ENCODE data around the gene SMARCAL1. TPM values are rescaled to one million over a fixed set of nuclear protein-coding genes. Genes with fewer than 3 reads are reported as not detected.

SMARCAL1 gene
- total and polyA plus RNA-seq, 9 donors, result 9.0 to 22.7 (median 20.3) TPM

DNA sequence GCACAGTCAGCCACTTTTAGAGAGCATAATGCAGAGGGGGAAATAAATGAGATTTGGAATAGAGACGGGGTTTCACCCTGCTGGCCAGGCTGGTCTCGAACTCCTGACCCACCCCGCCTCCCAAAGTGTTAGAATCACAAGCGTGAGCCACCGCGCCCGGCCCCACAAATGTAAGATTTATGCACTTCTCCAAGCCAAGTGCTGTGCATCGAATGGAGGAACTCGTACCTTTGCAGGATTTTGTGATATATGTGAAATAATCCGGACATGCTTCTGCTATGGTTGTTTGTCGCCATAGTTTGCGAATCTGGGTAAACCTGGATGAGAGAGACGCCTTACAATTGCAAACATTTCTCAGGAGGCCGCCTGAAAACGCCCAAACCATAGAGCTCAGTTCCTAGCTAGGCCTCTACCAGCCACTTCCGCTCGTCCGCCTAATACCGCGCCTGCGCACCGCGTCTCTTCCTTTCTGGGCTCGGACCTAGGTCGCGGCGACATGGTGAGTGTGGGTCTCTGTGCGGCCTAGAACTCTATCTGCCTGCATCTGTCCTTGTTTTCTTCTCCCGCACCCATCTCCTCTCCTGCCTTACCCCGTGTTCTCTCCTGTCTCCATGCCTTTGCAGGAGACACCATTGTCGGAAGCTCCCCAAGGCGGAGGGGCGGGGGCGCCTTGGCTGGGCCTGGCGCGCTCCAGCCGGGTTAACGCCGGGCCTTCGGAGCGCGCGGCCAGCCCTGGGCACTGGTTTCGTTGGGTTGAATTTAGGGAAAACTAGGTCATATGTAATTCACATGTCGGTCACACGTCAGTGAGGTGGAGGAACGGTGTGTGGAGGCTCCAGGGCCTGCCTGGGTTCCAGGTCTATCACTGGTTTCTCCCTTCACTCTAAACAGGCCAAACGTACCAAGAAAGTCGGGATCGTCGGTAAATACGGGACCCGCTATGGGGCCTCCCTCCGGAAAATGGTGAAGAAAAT is 86.4 kb downstream of the SMARCAL1 start, which contains the start of gene RPL37A:
Gene RPL37A (plus strand): TSS at position 466 of the 974 bp plus-strand sequence. CDS start 31 bp downstream, at position 497.
- H3K27me3 ChIP-seq (ENCODE audit: control insufficient read depth, insufficient read depth, low read length), result no peaks in the 10 kb centered on the region
- H3K4me3 ChIP-seq (ENCODE audit: low read length), result peak within 1 kb of the TSS; percentile 96
- no peaks in the 10 kb centered on the region for H3K9me3 ChIP-seq (replicated peaks; ENCODE audit: control insufficient read depth, low read depth, low read length)
- peaks cover 18% of the 10 kb centered on the region for H3K4me1 ChIP-seq (ENCODE audit: control insufficient read depth, insufficient read depth, low read length)
- peak within 1 kb of the TSS; percentile 84 for H3K27ac ChIP-seq (ENCODE audit: low read length)
- H3K36me3 ChIP-seq (ENCODE audit: control insufficient read depth, insufficient read depth, low read length), result peaks cover 36% of the 10 kb centered on the region
- peak; percentile 99 for DNase-seq
- 0% methylated on average over 23 of the region's 54 CpGs for WGBS (ENCODE audit: insufficient coverage)

DNA sequence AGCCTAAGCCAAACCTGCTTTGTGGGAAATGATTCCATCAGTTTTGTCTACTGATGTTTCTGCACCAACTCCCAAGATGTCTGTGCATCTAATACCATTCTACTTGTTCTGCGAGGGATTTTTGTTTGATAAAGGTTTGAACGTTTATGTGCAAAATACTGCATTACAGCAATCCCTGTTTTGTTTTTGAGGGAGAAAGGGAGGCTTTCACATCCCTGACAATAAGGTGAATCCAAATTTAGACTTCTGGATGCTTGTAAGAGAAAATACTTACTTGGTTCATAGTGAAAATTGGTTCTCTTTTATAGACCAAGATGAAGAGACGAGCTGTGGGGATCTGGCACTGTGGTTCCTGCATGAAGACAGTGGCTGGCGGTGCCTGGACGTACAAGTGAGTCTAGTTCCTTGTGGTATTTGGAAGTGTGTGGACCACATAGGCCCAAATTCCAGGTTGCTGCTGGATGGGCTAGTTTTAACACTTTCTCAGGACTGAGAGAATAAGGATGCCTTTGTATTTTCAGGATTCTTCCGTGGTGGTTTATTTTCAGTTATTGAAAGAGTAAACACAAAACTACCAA is 87.4 kb downstream of the SMARCAL1 start:
- H3K36me3 ChIP-seq (ENCODE audit: control insufficient read depth, insufficient read depth, low read length), result peaks cover 45% of the 10 kb centered on the region
- peak overlapping the region; percentile 84 for H3K27ac ChIP-seq (ENCODE audit: low read length)
- H3K4me3 ChIP-seq (ENCODE audit: low read length), result peak overlapping the region; percentile 96
- no peaks in the 10 kb centered on the region for H3K9me3 ChIP-seq (replicated peaks; ENCODE audit: control insufficient read depth, low read depth, low read length)
- H3K27me3 ChIP-seq (ENCODE audit: control insufficient read depth, insufficient read depth, low read length), result no peaks in the 10 kb centered on the region
- 41% methylated on average over 3 of the region's 6 CpGs for WGBS (ENCODE audit: insufficient coverage)
- H3K4me1 ChIP-seq (ENCODE audit: control insufficient read depth, insufficient read depth, low read length), result peaks cover 18% of the 10 kb centered on the region
- DNase-seq, result no peak

DNA sequence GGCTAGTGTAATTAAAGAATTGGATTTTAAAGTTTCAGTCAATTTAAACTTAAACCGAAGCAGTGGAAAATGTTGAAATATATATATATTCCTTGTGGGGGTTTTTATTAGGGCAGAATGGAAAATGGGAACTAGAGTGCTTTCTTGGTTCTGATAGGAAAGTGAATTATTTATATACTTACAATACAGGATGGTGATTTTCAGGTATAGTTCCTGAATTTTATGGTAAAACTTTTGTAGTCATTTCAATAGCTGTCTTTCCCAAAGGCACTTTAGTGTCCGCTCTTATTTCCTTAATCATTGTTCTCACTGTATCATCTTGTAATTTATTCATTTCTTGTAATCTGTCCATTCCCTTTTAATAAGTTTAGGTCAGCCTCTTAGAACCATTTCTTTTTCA is 88.3 kb downstream of the SMARCAL1 start:
- H3K27me3 ChIP-seq (ENCODE audit: control insufficient read depth, insufficient read depth, low read length), result no peaks in the 10 kb centered on the region
- WGBS (ENCODE audit: insufficient coverage), result no CpG with 5 or more reads among the region's 2 CpGs
- H3K27ac ChIP-seq (ENCODE audit: low read length), result no peak overlapping the region
- no peaks in the 10 kb centered on the region for H3K9me3 ChIP-seq (replicated peaks; ENCODE audit: control insufficient read depth, low read depth, low read length)
- peaks cover 18% of the 10 kb centered on the region for H3K4me1 ChIP-seq (ENCODE audit: control insufficient read depth, insufficient read depth, low read length)
- H3K4me3 ChIP-seq (ENCODE audit: low read length), result no peak overlapping the region
- H3K36me3 ChIP-seq (ENCODE audit: control insufficient read depth, insufficient read depth, low read length), result peaks cover 50% of the 10 kb centered on the region
- DNase-seq, result no peak

DNA sequence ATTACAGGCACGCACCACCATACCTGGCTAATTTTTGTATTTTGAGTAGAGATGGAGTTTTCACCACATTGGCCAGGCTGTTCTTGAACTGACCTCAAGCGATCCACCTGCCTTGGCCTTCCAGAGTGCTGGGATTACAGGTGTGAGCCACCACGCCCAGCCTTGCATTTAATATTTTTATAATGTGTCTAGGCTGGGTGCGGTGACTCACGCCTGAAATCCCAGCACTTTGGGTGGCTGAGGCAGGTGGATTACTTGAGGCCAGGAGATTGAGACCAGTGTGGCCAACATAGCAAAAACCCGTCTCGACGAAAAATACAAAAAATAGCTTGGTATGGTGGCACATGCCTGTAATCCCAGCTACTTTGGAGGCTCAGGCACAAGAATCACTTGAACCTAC is 89.6 kb downstream of the SMARCAL1 start:
- DNase-seq, result no peak
- Histone ChIP-seq H3K27ac (ENCODE audit: low read length) (no peak overlapping the region), H3K4me3 (ENCODE audit: low read length) (no peak overlapping the region), H3K4me1 (ENCODE audit: control insufficient read depth, insufficient read depth, low read length) (peaks cover 18% of the 10 kb centered on the region), H3K9me3 (replicated peaks; ENCODE audit: control insufficient read depth, low read depth, low read length) (no peaks in the 10 kb centered on the region), H3K36me3 (ENCODE audit: control insufficient read depth, insufficient read depth, low read length) (peaks cover 53% of the 10 kb centered on the region), H3K27me3 (ENCODE audit: control insufficient read depth, insufficient read depth, low read length) (no peaks in the 10 kb centered on the region)
- 87% methylated on average over 5 of the region's 8 CpGs for WGBS (ENCODE audit: insufficient coverage)

DNA sequence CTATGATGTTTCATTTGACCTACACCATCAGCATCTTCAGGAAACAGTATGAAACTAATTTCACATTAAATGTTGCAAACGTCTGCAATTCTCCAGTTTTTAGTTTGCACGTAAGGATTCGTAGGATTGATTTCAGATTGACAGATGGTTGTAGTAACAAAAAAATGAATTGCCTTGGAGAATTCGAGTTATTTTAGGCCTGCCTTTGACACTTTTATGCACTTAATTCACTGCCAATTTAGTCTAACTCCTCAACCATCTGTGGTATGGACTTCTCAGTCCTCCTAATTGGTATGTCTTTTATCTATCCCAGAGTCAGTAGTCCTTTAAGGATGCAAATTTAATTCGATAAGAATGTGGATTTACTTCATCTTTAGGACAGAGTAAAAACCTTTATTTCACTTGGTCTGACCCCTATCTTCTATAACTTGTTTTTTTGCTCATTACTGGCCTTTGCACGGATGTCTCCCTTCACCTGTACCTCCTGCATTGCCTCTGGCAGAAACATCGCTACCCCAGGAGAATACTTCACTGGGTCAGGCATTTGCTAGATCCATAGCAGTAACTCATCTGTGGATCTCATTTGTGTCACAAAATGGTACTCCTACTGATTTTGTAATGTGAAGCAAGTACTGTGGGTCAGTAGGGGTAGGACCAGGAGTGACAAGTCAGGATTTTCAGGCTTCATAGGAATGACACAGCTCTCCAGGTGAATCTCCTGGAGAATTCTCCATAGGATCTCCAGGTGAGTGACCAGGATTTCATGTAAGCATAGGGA is 90.3 kb downstream of the SMARCAL1 start:
- no peak overlapping the region for H3K27ac ChIP-seq (ENCODE audit: low read length)
- no peaks in the 10 kb centered on the region for H3K9me3 ChIP-seq (replicated peaks; ENCODE audit: control insufficient read depth, low read depth, low read length)
- no peaks in the 10 kb centered on the region for H3K27me3 ChIP-seq (ENCODE audit: control insufficient read depth, insufficient read depth, low read length)
- peaks cover 53% of the 10 kb centered on the region for H3K36me3 ChIP-seq (ENCODE audit: control insufficient read depth, insufficient read depth, low read length)
- 67% methylated on average over 1 of the region's 7 CpGs for WGBS (ENCODE audit: insufficient coverage)
- DNase-seq, result no peak
- peaks cover 16% of the 10 kb centered on the region for H3K4me1 ChIP-seq (ENCODE audit: control insufficient read depth, insufficient read depth, low read length)
- no peak overlapping the region for H3K4me3 ChIP-seq (ENCODE audit: low read length)

DNA sequence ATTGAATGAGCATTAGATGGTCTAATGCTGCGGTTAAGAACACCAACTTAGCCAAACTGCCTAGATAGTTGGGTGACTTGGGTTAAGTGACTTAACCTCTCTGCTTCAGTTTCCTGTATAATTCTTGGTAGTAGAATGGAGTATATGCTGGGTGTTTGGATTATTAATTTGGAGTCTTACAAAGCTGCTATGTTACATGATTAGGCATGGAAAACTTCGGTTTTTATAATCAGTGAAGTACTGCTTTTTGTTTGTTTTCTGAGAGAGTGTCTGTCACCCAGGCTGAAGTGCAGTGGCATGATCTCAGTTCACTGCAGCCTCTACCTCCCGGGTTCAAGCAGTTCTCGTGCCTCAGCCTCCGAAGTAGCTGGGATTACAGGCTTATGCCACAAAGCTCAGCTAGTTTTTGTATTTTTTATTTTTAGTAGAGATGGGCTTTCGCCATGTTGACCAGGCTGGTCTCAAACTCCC is 90.9 kb downstream of the SMARCAL1 start:
- no peak overlapping the region for H3K4me3 ChIP-seq (ENCODE audit: low read length)
- H3K4me1 ChIP-seq (ENCODE audit: control insufficient read depth, insufficient read depth, low read length), result peaks cover 9% of the 10 kb centered on the region
- H3K27ac ChIP-seq (ENCODE audit: low read length), result no peak overlapping the region
- 100% methylated on average over 1 of the region's 6 CpGs for WGBS (ENCODE audit: insufficient coverage)
- H3K36me3 ChIP-seq (ENCODE audit: control insufficient read depth, insufficient read depth, low read length), result peaks cover 53% of the 10 kb centered on the region
- H3K27me3 ChIP-seq (ENCODE audit: control insufficient read depth, insufficient read depth, low read length), result no peaks in the 10 kb centered on the region
- DNase-seq, result no peak
- no peaks in the 10 kb centered on the region for H3K9me3 ChIP-seq (replicated peaks; ENCODE audit: control insufficient read depth, low read depth, low read length)

DNA sequence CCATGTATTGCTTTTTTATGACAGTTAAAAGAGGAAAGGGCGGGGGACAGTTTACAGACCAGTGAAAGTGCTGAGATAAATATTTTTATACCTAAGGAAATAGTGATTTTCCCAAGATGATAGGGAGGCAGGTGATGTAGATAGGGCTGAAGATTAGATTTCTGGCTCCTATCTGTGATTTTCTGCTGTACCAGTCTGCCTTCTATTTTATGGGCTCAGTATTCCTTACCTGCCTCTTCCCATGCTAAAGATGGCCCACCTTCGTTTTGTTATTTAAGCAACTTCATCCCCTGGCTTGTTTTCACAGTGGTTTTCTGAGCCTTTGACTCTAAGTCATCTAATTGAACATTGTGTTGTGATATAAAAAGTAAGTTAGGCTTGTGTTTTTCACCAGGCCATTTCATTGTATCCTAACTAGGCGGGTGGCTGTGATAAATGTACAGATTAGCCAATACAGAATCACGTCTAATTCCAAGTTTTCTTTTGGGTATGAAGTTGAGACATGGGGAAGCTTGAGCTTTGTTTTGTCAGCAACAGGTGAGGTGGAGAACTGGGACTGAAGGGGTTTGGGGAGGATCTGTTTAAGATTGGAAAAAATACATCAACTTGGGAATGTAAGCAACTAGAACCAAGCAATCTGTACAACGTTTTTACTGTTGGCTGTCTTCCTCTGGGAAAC is 91.6 kb downstream of the SMARCAL1 start:
- no peaks in the 10 kb centered on the region for H3K27me3 ChIP-seq (ENCODE audit: control insufficient read depth, insufficient read depth, low read length)
- WGBS (ENCODE audit: insufficient coverage), result 100% methylated on average over 1 of the region's 5 CpGs
- H3K36me3 ChIP-seq (ENCODE audit: control insufficient read depth, insufficient read depth, low read length), result peaks cover 53% of the 10 kb centered on the region
- no peak for DNase-seq
- no peak overlapping the region for H3K4me3 ChIP-seq (ENCODE audit: low read length)
- peaks cover 7% of the 10 kb centered on the region for H3K4me1 ChIP-seq (ENCODE audit: control insufficient read depth, insufficient read depth, low read length)
- no peaks in the 10 kb centered on the region for H3K9me3 ChIP-seq (replicated peaks; ENCODE audit: control insufficient read depth, low read depth, low read length)
- no peak overlapping the region for H3K27ac ChIP-seq (ENCODE audit: low read length)

DNA sequence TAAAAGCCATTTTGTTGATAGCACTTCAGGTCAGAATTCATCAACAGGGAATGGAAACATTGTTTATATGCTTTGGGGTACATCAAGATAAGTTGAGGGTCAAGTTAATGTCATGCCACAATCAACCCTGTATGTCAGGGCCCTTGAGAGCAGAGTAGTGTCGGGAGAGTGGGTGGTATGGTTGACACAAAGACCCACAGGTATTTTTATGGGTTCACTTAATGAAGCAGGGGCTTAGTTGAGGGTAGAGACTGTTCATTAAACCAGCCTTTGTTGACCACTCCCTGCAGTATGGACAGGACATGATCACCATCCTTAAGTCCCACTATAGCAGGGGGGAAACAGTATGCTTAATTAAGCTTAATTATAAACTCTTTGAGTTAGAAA is 92.1 kb downstream of the SMARCAL1 start:
- WGBS (ENCODE audit: insufficient coverage), result no CpG with 5 or more reads among the region's 1 CpG
- no peak for DNase-seq
- no peak overlapping the region for H3K4me3 ChIP-seq (ENCODE audit: low read length)
- peaks cover 7% of the 10 kb centered on the region for H3K4me1 ChIP-seq (ENCODE audit: control insufficient read depth, insufficient read depth, low read length)
- H3K9me3 ChIP-seq (replicated peaks; ENCODE audit: control insufficient read depth, low read depth, low read length), result no peaks in the 10 kb centered on the region
- H3K27ac ChIP-seq (ENCODE audit: low read length), result no peak overlapping the region
- no peaks in the 10 kb centered on the region for H3K27me3 ChIP-seq (ENCODE audit: control insufficient read depth, insufficient read depth, low read length)
- H3K36me3 ChIP-seq (ENCODE audit: control insufficient read depth, insufficient read depth, low read length), result peaks cover 53% of the 10 kb centered on the region

DNA sequence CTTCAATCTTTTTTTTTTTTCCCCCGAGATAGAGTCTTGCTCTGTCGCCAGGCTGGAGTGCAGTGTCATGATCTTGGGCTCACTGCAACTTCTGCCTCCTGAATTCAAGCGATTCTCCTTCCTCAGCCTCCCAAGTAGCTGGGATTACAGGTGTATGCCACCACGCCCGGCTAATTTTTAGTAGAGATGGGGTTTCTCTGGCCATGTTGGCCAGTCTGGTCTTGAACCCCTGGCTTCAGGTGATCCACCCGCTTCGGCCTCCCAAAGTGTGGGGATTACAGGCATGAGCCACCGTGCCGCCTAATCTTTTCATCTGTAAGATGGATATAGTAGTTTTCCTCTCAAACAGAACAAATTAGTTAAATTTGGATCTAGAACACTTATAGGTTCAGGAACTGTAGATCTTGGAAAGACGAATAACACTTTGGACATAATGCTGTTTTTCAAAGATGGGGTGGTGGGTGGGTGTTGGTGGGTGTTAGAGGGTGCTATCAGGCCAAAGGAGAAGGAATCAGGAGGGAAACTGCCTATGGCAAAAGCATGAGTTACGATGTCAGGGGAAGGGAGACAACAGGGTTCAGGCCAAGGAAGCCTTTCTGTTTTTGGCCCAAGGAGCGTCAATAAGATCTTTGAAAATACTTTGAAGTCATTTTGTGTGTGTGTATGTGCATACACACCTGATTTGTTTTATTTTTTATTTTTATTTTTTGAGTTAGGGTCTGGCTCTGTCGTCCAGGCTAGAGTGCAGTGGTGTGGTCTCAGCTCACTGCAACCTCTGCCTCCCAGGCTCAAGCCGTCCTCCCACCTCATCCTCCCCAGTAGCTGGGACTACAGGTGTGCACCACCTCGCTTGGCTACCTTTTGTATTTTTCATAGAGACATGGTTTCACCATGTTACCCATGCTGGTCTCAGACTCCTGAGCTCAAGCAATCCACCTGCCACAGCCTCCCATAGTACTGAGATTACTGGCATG is 93.1 kb downstream of the SMARCAL1 start:
- Histone ChIP-seq H3K4me3 (ENCODE audit: low read length) (no peak overlapping the region), H3K9me3 (replicated peaks; ENCODE audit: control insufficient read depth, low read depth, low read length) (no peaks in the 10 kb centered on the region), H3K4me1 (ENCODE audit: control insufficient read depth, insufficient read depth, low read length) (no peaks in the 10 kb centered on the region), H3K27me3 (ENCODE audit: control insufficient read depth, insufficient read depth, low read length) (no peaks in the 10 kb centered on the region), H3K27ac (ENCODE audit: low read length) (no peak overlapping the region), H3K36me3 (ENCODE audit: control insufficient read depth, insufficient read depth, low read length) (peaks cover 46% of the 10 kb centered on the region)
- no peak for DNase-seq
- 100% methylated on average over 7 of the region's 15 CpGs for WGBS (ENCODE audit: insufficient coverage)
